Epithelial cell of proximal tubule (primary cell): ENCODE measurements around the gene ADAM12. TPM values are rescaled to one million over a fixed set of nuclear protein-coding genes. Genes with fewer than 3 reads are reported as not detected.

ENCODE experiments used
- DNase-seq: peaks from one replicate; pipeline ENCODE4 v3.0.0-alpha.2; 2011; ENCODE audit warnings: low read depth
- H3K4me3 ChIP-seq: 2 replicates; pipeline ENCODE4 v1.5.1; 2011; ENCODE audit warnings: low read depth, mild to moderate bottlenecking, low read length
- CTCF ChIP-seq: conservative IDR thresholded peaks from 2 replicates; pipeline ENCODE4 v1.5.1; 2012; ENCODE audit warnings: low read depth, mild to moderate bottlenecking, low read length
- total RNA-seq: library from RNA; depleted of rRNA; stranded (reverse); fragments of >200 nt; gene quantifications from 2 replicates; pipeline ENCODE4 v1.2.3, GENCODE V29; 2015

Gene ADAM12
- total RNA-seq, 1 donor from 2014 or later: 3.2 TPM

DNA sequence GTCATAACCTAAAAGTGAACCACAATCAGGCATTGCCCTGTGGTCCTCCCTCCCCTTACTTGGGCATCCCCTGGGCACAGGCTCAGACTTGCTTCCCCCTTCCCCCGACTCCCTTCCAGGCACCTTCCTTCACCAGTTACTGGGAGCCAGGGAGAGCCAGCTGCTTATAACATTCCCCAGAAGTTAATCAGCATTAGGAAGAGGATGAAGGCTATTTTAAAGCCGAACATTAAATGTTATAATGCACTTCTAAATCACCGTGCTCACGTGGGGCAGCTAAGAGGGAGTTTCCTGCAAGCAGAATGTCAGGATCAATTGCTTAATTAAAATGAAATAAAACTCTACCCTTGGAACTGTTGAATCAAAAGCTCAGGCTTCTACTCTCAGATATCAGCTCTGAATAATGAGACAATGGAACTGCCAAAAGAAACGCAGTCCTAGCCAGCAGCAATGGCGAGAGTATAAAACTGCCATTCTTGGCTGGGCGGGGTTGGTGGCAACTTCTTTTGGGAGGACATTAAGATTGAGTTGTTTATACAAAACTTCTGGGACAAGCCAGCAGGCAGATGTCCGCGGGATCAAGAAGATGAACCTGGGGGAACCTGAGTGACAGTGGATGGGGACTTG is 322.4 kb downstream of the ADAM12 start:
- H3K4me3 ChIP-seq: no peak overlapping the region
- no peak for DNase-seq
- no peak for TF ChIP-seq CTCF

- no peak overlapping the region for H3K4me3 ChIP-seq
- TF ChIP-seq CTCF: no peak
- DNase-seq: no peak
These were observed 323.8 kb downstream of the ADAM12 start for GRCh38 chr10:126064512-126064911.

GRCh38 chr10:126063353-126063791 is 324.9 kb downstream of the ADAM12 start:
- peak; percentile 88 for DNase-seq
- H3K4me3 ChIP-seq: no peak overlapping the region
- TF ChIP-seq CTCF: no peak

DNA sequence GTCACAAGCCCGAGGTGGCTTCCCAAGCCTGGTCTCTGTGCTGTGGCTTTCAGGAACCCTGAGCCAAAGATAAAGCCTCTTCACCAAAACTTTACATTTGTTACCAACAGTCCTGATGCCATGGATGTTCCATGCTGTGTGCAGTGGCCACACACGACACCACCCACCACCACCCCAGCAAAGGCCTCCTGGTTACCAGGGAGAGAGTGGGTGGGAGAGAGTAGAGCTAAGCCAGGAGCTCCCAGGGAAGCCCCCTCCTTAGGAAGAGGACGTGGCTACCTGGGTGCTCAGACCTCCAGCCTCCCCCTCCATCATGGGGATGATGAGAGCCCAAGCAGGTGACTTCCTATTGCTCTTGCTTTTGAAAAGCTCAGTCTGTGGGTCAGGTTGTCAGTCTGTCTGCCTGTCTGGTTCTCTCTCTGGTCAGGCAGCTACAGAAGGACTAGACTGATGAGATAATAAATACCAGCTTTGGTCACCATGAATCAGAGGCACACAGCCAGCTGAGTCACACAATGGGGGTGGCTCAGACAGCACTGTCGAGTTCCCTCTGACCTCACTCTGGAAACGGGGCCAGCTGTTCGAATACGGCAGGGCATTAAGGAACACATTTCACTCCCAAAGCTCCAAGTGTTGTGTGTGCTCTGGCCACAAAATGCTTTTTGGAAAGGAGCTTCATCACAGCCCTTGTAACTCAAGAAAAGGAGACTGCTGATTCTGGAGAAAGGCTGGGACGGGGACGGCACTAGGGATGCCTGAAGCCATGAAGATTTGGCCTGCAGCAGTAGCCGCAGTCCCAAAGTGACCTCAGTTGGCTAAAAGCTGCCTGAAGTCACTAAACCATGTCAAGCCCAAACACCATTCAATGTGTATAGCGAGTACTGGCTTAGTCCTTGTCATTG is 325.9 kb downstream of the ADAM12 start:
- peak; percentile 93 for DNase-seq
- H3K4me3 ChIP-seq: no peak overlapping the region
- no peak for TF ChIP-seq CTCF

DNA sequence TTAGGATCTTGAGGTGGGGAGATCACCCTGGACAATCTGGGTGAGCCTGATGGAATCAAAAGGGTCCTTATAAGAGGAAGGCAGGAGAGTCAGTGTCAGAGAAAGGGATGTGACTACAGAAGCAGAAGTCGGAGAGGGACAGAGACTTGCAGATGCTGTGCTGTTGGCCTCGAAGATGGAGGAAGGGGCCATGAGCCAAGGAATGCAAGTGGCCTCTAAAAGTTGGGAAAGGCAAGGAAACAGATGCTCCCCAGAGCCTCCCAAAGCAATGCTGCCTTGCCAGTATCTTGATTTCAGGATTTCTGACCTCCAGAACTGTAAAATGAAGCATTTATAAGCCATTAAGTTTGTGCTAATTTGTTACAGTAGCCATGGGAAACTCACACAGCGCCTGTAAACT is 326.8 kb downstream of the ADAM12 start:
- no peak for DNase-seq
- no peak overlapping the region for H3K4me3 ChIP-seq
- TF ChIP-seq CTCF: no peak

GRCh38 chr10:126060261-126060931 is 327.9 kb downstream of the ADAM12 start:
- no peak for DNase-seq
- H3K4me3 ChIP-seq: no peak overlapping the region
- TF ChIP-seq CTCF: no peak
